Measurements from ENCODE around the gene HSD17B2.
"Not testable (repeated sequence)": the region's sequence is repeated elsewhere in the genome, so short reads cannot be mapped to it uniquely, and the experiment has no call there.

Gene HSD17B2, protein sequence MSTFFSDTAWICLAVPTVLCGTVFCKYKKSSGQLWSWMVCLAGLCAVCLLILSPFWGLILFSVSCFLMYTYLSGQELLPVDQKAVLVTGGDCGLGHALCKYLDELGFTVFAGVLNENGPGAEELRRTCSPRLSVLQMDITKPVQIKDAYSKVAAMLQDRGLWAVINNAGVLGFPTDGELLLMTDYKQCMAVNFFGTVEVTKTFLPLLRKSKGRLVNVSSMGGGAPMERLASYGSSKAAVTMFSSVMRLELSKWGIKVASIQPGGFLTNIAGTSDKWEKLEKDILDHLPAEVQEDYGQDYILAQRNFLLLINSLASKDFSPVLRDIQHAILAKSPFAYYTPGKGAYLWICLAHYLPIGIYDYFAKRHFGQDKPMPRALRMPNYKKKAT

DNA sequence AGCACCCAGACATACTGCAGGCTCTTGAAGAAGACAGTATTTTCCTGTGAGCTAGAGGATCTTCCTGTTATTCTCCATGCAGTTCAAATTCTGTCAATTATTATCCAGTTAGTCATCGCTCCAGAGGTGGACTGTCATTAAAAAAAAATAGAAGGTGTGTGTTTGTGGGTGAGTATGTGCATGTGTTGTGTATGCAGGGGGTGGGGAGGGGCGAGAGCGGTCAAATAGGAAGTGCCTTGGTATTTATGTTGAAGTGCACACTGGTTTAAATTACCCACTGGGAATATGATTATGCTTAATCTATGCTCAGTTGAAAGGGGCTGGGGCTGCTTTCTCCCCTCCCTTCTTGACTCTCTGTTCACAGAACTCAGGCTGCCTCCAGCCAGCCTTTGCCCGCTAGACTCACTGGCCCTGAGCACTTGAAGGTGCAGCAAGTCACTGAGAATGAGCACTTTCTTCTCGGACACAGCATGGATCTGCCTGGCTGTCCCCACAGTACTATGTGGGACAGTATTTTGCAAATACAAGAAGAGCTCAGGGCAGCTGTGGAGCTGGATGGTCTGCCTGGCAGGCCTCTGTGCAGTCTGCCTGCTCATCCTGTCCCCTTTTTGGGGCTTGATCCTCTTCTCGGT, at the start of gene HSD17B2:
TSS of gene HSD17B2 (plus strand) at position 273 of the 632 bp plus-strand sequence. CDS start at position 445, 172 bp downstream.
- no peak for DNase-seq (ENCODE audit: low read depth)

DNA sequence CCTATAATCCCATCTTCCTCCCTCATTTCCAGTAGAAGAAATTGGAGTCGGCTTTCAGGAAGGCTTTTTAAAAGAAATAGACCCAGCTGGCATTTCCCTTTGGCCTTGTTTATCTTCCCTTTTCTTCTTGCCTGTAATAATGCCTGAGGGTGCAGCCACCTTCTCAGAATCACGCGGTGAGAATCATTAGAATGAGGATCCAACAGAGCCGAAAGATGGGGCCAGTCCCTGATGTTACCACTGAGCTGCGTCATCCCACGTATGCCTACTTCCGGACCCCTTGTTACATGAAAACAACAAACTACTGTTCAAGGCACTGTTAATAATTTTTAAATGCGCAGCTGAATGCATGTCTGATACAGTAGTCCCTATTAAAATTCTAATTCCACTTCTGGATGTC, 47.9 kb upstream of the HSD17B2 start:
- no peak for DNase-seq (ENCODE audit: low read depth)

DNA sequence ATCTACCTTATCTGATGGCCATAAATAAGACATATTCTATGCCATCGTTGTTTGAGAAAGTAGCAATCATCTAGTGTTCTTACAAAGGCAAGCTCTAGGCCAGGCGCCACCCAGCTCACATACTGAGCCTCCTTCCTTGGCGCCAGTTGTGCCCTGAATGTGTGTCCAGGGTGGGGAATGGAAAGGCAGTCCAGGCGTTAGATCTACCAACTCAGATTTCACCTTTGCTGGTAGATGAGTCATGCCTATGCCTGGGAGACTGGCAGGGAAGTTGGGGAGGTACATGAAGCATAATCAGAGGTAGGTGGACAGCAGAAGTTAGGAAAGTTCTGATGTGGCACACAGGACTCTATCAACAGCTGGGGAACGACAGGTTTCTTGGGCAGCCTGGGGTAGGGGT, 47.3 kb upstream of the HSD17B2 start:
- no peak for DNase-seq (ENCODE audit: low read depth)

DNA sequence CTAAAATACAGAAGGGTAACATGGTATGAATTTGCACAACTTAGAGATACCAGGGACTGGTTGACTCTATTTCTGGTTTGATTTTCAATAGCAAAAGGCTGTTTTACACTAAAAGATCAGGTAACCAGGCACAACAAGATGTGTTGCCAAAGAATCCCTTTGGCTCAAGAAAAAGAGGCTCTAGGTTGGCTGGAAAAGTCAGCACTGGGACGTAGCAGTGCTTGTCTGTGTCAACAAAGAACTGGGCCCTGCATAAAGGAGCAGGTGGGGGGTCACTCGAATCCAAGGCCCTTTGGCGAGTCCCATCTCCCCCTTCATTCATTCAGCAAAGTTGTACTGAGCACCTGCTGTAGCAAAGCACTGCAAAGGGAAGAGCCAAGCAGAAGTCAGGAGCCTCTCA, 42.2 kb upstream of the HSD17B2 start:
- no peak for DNase-seq (ENCODE audit: low read depth)

DNA sequence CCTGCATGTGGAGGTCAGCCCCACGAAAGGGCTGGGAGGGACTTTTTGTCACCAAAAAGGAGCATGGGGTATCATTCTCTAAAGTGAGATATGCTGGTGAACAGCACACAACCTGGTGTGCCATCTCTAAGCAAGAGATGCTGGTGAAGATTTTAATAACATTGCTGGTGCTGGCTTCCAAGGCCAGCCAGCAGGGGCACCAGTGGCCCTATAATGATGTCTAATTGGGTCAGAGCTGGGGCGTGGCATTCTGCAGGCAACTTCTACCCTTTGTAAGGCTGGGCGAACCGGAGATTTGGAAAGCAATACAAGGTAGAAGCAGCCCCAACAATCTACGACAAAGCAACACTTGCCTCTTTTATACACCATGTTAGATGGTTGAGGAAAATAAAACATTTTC, 40.6 kb upstream of the HSD17B2 start:
- no peak for DNase-seq (ENCODE audit: low read depth)

DNA sequence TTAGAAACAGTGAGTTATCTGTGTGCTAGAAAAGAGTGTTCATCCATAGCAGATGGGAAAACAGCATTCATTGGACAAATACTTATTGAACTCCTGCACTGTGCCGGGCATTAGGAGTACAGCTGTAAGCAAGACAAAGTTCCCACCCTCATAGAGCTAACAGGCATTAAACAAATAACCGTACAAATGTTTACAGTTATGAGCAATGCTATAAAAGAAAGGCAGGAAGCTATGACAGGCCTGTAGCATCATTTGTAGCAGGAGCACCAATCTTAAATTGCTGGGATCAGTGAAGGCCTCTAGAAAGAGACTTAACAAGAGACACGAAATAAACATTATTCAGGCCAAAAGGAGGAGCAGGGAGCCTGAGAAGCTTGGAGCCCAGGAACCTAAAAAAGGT, 39.4 kb upstream of the HSD17B2 start:
- no peak for DNase-seq (ENCODE audit: low read depth)

DNA sequence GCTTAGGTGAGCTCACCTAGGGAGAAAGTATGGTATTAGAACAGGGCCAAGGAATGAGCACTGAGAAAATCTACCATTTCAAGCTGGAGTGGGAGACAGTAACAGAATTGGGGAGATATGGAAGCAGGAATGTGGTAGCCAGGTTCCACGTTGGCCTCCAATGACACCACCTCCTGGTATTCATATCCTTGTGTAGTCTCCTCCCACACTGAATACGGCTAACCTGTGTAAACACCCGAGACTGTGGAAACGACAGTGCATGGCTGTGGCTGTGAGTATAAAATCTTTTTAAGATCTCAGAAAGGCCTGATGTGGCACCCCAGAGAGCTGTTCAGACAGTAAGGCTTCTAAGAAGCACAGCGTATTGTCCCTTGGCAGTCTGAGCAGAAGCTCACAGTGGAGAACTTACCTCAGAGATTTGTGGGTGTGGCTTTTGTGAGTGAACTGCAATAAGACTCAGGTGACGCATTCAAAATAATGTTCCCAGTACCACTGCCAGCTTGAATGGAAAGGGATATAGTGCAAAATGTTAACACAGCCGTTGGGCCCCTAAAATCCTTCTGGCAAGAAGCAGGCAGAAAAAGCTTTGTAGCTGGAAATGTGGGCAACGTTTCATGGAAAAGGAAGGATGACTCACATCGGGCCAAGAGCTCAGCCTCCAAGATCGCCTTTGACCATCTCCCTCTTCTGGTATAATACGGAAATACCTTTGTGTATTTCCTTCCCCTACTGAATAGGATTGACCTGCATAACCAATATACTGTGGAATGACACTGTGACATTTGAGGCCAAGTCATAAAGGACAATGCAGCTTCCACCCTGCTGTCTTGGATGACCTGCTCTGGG, 38.2 kb upstream of the HSD17B2 start:
- no peak for DNase-seq (ENCODE audit: low read depth)

DNA sequence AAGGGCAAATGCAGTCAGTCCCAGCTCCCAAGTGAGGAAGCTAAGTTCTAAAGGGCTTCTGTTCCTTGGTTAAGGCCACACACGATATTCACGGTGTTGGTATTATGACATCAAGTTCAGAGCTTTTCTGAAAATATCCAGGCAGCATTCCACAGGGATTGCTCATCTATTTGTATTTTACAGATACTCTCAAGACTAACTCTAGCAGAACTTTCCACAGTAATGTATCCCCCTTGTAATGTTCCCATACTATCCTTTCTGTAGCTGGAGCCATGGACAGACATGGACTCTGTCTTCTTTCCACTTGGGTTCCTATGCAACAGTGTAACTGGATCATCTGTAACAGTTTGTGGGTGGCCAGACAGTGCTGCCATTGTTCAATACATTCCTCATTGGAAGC, 37.3 kb upstream of the HSD17B2 start:
- no peak for DNase-seq (ENCODE audit: low read depth)

DNA sequence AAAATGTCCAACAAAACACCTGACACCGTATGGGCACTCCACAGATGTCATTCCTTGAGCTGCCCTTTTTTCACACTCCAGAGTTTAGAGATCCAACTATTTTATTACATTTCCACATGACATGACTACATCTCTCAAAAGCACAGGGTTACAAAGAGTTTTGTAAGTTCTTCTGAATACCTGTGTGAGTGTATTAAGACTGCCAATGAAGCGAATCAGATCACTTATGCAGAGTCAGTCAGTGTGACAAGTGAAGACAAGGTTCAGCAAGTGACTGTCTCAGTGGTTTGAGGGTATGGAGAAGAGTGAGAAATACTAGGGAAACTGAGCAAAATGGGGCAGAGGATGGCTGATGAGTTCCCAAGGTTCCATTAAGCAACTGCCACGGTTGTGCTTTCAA, 32.2 kb upstream of the HSD17B2 start:
- no peak for DNase-seq (ENCODE audit: low read depth)

DNA sequence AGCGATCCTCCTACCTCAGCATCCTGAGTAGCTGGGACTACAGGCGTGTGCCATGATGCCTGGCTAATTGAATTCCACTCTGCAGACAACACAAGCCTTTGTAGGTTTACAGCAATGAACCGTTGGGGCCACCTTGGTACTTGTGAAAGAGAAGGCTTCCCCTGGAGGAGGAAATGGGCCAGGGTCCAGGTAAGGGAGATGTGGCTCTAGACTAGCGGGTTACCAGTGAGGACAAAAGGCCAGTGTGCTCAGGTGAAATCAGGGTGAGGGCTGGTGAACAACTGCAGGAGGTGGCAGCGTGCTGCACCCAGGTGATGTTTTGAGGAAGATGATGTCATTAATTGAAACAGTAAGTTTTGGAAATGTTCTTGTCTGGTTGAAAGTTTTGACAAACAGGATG, 30.5 kb upstream of the HSD17B2 start:
- no peak for DNase-seq (ENCODE audit: low read depth)

DNA sequence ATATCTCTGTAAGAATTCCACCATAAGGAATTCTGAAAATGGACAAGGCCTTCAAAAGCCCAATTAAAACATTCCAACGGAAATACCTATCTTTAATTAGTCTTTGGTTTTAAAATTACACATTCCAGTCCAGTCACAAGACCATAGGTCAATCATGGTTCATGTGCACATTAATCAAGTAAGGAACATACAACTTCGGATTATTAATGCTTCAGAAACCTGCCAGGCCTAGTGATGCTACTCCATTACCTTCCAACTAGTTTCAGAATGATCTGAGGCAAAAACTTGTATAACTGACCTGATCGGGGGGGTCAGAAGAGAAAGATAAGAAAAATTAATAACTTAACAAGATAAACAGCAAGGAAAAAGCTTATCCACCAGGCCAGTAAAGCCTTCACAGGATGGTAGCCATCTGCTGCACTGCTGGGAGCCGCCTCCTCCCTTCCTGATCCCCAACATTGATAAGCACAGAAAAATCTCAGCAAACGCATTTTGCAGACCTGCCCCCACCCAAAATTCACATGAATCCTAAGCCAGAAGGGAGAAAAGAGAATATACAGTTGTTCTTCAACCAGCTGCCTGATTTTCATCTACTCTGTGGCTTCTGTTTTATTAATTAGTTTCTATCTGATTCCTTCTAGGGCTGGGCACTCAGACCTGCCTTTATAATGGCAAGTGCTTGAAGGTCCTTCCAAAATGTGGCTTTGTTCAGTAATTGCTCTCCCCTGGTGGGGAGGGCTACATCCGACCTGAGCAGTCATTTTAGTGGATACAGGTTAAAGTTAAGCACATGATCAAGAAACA, 29.8 kb upstream of the HSD17B2 start:
- no peak for DNase-seq (ENCODE audit: low read depth)

DNA sequence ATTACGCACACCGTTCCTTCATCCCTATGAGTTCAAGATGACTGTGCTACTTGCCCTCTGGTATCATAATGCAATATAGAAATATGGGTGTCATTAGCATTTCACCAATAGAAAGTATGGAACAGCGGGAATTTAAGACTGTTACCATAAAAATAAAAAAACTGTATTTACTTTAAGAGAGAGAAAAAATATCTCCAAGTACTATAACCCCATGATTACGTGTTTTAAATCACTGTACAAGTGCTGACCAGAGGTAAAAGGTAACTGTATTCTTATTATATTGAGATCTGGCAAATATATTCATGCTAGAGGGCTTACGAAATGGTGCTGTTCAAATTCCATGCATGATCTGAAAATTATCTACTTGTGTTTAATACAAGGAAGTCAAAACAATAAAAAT, 29.0 kb upstream of the HSD17B2 start:
- DNase-seq (ENCODE audit: low read depth): no peak

DNA sequence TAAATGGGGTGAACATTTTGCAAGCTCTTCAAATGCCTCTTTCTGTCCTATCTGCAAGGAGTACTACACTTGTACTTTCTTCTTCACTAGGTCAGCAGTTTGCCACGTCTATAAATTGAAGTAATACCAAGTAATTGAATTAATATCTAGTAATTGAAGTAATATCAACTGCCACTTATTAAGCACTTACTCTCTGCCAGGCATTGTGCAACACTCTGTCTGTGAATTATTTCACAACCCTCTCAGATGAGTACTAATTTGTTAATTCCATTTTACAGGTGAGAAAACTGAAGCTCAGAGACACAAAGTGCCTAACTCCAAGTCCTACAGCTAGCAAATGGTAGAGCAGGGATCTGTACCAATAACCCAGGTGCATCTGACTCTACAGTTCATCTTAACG, 27.9 kb upstream of the HSD17B2 start:
- no peak for DNase-seq (ENCODE audit: low read depth)

DNA sequence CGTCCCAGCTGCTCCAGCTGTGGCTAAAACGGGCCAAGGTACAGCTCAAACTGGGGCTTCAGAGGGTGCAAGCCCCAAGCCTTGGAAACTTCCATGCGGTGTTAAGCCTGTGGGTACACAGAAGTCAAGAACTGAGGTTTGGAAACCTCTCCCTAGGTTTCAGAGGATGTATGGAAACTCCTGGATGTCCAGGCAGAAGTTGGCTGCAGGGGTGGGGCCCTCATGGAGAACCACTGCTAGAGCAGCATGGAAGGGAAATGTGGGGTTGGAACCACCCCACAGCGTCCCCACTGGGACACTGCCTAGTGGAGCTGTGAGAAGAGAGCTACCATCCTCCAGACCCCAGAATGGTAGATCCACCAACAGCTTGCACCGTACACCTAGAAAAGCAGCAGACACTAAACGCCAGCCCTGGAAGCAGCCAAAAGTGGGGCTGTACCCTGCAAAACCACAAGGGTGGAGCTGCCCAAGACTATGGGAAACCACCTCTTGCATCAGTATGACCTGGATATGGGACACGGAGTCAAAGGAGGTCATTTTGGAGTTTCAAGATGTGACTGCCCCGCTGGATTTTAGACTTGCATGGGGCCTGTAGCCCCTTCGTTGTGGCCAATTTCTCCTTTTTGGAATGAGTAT, 26.0 kb upstream of the HSD17B2 start:
- DNase-seq (ENCODE audit: low read depth): no peak

DNA sequence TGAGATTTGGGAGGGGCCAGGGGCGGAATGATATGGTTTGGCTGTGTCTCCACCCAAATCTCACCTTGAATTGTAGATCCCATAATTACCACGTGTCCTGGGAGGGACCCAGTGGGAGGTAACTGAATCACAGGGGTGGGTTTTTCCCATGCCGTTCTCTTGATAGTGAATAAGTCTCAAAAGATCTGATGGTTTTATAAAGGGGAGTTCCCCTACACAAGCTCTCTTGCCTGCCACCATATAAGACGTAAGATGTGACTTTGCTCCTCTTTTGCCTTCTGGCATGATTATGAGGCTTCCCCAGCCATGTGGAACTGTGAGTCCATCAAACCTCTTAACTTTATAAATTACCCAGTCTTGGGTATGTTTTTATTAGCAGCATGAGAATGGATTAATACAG, 25.3 kb upstream of the HSD17B2 start:
- not testable (repeated sequence) for DNase-seq (ENCODE audit: low read depth)

DNA sequence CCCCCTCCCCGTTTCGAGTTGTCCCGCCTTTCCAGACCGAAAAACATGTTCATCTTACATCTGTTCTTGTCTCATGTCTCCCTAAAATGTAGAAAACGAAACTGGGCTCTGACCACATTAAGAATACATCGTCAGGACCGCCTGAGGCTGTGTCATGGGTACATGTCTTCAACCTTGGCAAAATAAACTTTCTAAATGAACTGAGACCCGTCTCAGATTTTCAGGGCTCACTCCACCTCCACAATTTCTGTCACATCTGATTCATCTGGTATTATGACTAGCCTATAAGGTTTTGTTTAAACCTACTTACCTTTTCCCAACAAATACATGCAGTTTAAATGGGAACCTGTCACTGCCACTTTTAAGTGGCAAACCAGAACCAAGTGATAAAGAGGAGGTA, 24.4 kb upstream of the HSD17B2 start:
- DNase-seq (ENCODE audit: low read depth): no peak

DNA sequence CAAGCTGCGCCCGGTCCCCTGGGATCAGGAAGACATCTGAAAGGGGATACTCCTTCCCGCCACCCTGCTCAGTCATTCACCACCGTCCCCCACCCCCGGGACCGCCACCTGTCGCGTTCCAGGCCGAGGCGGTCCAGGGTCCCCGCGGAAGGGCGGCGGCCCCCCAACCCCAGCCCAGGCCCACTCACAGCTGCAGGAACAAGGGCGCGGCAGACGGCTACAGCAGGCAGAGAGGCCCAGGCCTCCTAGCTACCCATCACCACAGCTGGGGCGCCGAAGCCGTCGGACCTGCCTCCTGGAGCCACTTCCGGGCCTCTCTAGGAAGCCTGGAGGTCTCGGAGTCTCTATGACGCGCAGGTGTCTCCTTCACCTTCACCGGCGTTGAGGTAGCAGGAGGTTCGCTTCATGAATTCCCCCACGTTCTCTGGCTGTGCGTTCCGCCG, 23.8 kb upstream of the HSD17B2 start, which contains the start of gene SDR42E1:
TSS of gene SDR42E1 (minus strand) at position 272 of the 443 bp plus-strand sequence. CDS start 10,612 bp downstream, outside the sequence.
- DNase-seq (ENCODE audit: low read depth): peak; percentile 38

DNA sequence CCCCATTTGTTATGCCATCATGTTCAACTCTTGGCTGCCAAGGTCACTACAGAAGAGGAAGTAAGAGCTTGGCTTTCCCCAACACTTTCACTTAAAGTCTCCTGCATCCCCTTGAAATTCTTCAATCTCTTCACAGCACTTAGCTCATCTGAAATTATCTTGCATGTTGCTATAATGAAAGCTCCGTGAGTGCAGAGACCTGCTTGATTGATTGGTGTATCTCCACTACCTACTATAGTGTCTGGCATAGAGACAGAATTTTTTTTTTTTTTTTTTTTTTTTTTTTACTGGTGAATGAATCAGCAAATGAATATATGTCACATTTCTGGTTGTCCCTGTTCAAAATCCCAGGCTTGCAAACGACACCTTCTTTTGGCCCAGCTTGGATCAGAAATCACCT, 21.9 kb upstream of the HSD17B2 start:
- no peak for DNase-seq (ENCODE audit: low read depth)

DNA sequence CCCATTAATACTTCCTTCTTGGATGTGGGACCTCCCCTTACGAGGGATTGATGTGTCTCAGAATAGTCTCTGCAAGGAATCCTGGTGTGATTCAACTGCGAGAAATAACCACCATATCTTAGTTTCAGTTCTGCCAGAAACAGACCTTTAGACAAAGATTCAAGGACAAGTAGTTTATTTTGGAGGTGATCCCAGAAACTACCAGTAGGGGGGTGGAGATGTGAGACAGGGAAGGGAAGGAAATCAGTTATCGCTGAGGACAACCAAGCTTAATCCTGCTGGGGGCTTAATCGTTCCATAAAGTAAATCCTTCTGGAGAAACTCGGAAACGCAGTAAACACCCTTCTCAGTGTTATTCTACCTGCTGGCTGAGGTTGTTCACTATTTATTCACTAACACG, 18.8 kb upstream of the HSD17B2 start:
- no peak for DNase-seq (ENCODE audit: low read depth)

DNA sequence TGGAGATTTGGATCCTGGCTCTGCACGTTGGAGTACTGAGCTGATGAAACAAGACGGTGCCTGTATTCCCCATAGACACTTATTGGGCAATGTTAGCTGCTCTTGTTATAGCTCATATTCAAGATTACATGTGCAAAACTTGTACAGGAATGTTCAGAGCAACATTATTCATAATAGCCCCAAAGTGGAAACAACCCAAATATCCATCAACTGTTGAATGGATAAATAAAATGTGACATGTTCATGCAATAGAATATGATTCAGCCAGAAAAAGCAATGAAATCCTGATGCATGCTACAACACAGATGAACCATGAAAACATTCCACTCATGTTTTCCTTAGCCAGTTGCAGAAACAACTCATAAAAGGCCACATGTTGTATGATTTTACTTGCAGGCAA, 18.1 kb upstream of the HSD17B2 start:
- DNase-seq (ENCODE audit: low read depth): no peak

DNA sequence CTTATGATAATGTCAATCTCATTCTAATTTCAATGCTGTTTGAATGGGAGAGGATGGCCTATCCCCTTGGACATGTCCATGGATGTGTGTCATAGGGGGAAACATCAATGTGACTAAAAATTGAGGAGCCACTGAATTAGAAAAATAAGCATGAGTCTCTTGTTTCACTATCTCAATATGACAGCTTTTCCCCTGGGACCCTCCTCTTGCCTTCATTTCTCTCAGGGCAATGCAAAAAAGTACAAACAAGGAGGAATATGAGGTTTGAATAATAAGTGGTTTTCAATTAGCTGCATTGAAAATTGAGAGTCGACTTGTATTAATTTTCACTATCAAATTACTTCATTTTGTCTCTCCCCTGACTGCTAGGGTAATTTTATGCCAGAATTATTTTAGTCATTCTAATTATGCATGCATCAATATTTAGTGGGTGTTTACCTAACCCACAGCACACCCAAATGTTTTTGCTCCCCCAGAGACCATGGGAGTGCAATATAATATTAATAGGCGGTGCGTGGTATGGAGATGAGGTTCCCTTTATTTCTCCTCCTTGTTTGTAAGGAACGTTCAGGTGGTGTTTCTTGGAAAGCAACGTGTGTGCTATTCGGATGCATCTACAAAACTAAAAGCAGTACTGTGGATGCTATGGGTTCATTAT, 17.0 kb upstream of the HSD17B2 start:
- no peak for DNase-seq (ENCODE audit: low read depth)

Data from activated gamma-delta T cell treated with anti-CD3 and anti-CD28 coated beads, Interleukin-2, amount 50 U/mL, for 16 hours (primary cell).